HepG2 (cell line): Measurements from ENCODE around the gene PYY. TPM values are rescaled to one million over a fixed set of nuclear protein-coding genes. Genes with fewer than 3 reads are reported as not detected.

Experiments
- ATAC-seq: fragments of 200-7000 bp; cut with Tn5 transposase; 3 replicates; pipeline ENCODE4 v1.9.1; 2020; ENCODE audit warnings: mild to moderate bottlenecking, moderate library complexity
- BruUV-seq: library from RNA; stranded (reverse); fragments of 400-500 nt; replicated peaks from 2 replicates; lab custom pipeline; 2021; lab: Mats Ljungman, UMichigan
- CTCF ChIA-PET: fragments of 300-600 bp; formaldehyde crosslinking; extraction: SDS; loops from one replicate; lab custom pipeline; 2021; ENCODE audit warnings: low total read pairs, inconsistent platforms, low intra/inter-chr PET ratio; lab: Yijun Ruan, JAX
- POLR2A ChIA-PET: fragments of 350-600 bp; sonication (Branson Sonifier 250); formaldehyde crosslinking; loops from one replicate; lab custom pipeline; 2020; ENCODE audit warnings: antibody characterized with exemption, inconsistent platforms; lab: Yijun Ruan, JAX
- DNase-seq: peaks from one replicate; pipeline ENCODE4 v3.0.0-alpha.2; 2015; ENCODE audit warnings: low spot score
- FAIRE-seq: peaks from 3 replicates; lab custom pipeline; 2011; peaks lifted over from hg19 to GRCh38; lab: Jason Lieb, UNC
- H2AFZ ChIP-seq: one replicate; pipeline ENCODE4 v1.6.1; 2011; ENCODE audit warnings: low read length, inconsistent platforms
- H3K27ac ChIP-seq: fragments of 300-600 bp; 3 replicates; pipeline ENCODE4 v1.8.0; 2011; ENCODE audit warnings: mixed run types, mild to moderate bottlenecking, mixed read lengths, low read length, inconsistent platforms; ENCODE audit not compliant: insufficient read depth; ENCODE audit errors: extremely low read length
- H3K27me3 ChIP-seq, 2 experiments: fragments of 200-600 bp in 1 of 2; 2 replicates in 1 of 2; 3 replicates in 1 of 2; pipeline versions ENCODE4 v1.6.0 to v1.8.0; 2011; ENCODE audit warnings: low read length in 2 of 2, mild to moderate bottlenecking in 2 of 2, moderate library complexity in 2 of 2, inconsistent platforms in 1 of 2; ENCODE audit not compliant: insufficient read depth in 2 of 2, control insufficient read depth in 1 of 2
- H3K36me3 ChIP-seq, 2 experiments: fragments of 200-600 bp in 1 of 2; replicated peaks in 1 of 2; 2 replicates in 1 of 2; 3 replicates in 1 of 2; pipeline versions ENCODE4 v1.5.1 to v1.8.0; 2011; ENCODE audit warnings: low read length in 2 of 2, inconsistent platforms in 1 of 2; ENCODE audit not compliant: insufficient read depth in 2 of 2, control insufficient read depth in 1 of 2
- H3K4me1 ChIP-seq: 2 replicates; pipeline ENCODE4 v1.5.1; 2012; ENCODE audit warnings: low read length, inconsistent platforms; ENCODE audit not compliant: insufficient read depth
- H3K4me2 ChIP-seq: 2 replicates; pipeline ENCODE4 v1.6.0; 2011; ENCODE audit warnings: low read depth, low read length, inconsistent platforms
- H3K4me3 ChIP-seq, 3 experiments: fragments of 200-600 bp in 1 of 3; sonication (generic), shearing (Covaris generic) in 1 of 3; replicated peaks in 1 of 3; 2 replicates each; pipeline ENCODE4 v1.5.1; 2011 to 2016; ENCODE audit warnings: low read length in 3 of 3, inconsistent platforms in 2 of 3, low read depth in 2 of 3, mild to moderate bottlenecking in 2 of 3, control low read depth in 1 of 3, mixed read lengths in 1 of 3; ENCODE audit not compliant: insufficient read depth in 1 of 3
- H3K79me2 ChIP-seq: one replicate; pipeline ENCODE4 v1.6.1; 2011; ENCODE audit warnings: low read length, inconsistent platforms; ENCODE audit not compliant: insufficient read depth
- H3K9ac ChIP-seq: 2 replicates; pipeline ENCODE4 v1.6.0; 2011; ENCODE audit warnings: mild to moderate bottlenecking, low read depth, low read length, inconsistent platforms; ENCODE audit not compliant: insufficient read depth
- H3K9me3 ChIP-seq: 2 replicates; pipeline ENCODE4 v1.5.1; 2012; ENCODE audit warnings: mild to moderate bottlenecking, low read length
- H4K20me1 ChIP-seq: 2 replicates; pipeline ENCODE4 v1.6.0; 2011; ENCODE audit warnings: inconsistent platforms, mild to moderate bottlenecking, low read length, moderate library complexity; ENCODE audit not compliant: insufficient read depth
- HIVEP1 ChIP-seq: sonication (generic); formaldehyde crosslinking; IDR thresholded peaks from 2 replicates; pipeline ENCODE4 v1.4.0; 2020; ENCODE audit warnings: mild to moderate bottlenecking, missing genetic modification reagents
- IRX3 ChIP-seq: sonication (generic); formaldehyde crosslinking; IDR thresholded peaks from 2 replicates; pipeline ENCODE4 v1.8.1; 2023; ENCODE audit warnings: mild to moderate bottlenecking, low read depth, missing genetic modification reagents, borderline replicate concordance
- MEF2D ChIP-seq: sonication (generic); formaldehyde crosslinking; IDR thresholded peaks from 2 replicates; pipeline ENCODE4 v1.5.1; 2020; ENCODE audit warnings: mild to moderate bottlenecking, missing genetic modification reagents
- PLRG1 ChIP-seq: fragments of 450-650 bp; conservative IDR thresholded peaks from 2 replicates; pipeline ENCODE4 v1.6.1; 2016
- SRSF1 ChIP-seq: fragments of 200-400 bp; formaldehyde crosslinking; optimal IDR thresholded peaks from 2 replicates; pipeline ENCODE3; 2017; ENCODE audit warnings: mild to moderate bottlenecking, low read depth, low read length, moderate library complexity
- ZNF180 ChIP-seq: sonication (generic); formaldehyde crosslinking; IDR thresholded peaks from 2 replicates; pipeline ENCODE4 v1.4.0; 2020; ENCODE audit warnings: low read depth, missing genetic modification reagents, borderline replicate concordance
- WGBS: methylation state at CpG from one replicate; pipeline ENCODE4 v1.1.6; 2017; ENCODE audit warnings: low lambda C conversion rate; 5-methylcytosine and 5-hydroxymethylcytosine counted together
- in situ Hi-C: cut with HindIII; loops from 2 replicates; pipeline ENCODE4 v1.10.0; 2017; ENCODE audit warnings: low pct_unique_long_range_greater_than_20kb; ENCODE audit not compliant: extremely low pct_ligation_motif_present
- intact Hi-C: fragments of 100-400 bp; cut with micrococcal nuclease; formaldehyde crosslinking; loops from one replicate; pipeline ENCODE4 v1.10.0; 2022; ENCODE audit not compliant: unreplicated experiment
- polyA plus RNA-seq, 8 experiments: library from polyadenylated mRNA; depleted of rRNA in 3 of 8; stranded (reverse) in 7 of 8; unstranded in 1 of 8; fragments of >200 nt; fragmentation: Illumina TruSeq in 4 of 8; extraction: Trizol in 4 of 8; gene quantifications; 2 replicates each; pipeline versions ENCODE4 v1.2.1 to v1.2.3, GENCODE V29; 2011 to 2016; ENCODE audit warnings: low read depth in 4 of 8, missing spikeins in 1 of 8, mixed read lengths in 1 of 8; ENCODE audit not compliant: insufficient read depth in 1 of 8
- total RNA-seq, 5 experiments: library from RNA; depleted of rRNA; stranded (reverse); fragments of >200 nt; fragmentation: Illumina TruSeq; extraction: Trizol; gene quantifications; 2 replicates each; pipeline ENCODE4 v1.2.3, GENCODE V29; 2016; ENCODE audit warnings: low read depth in 1 of 5
- TF ChIP-seq, protein P1 (sequence below): IDR thresholded peaks from 2 replicates; pipeline ENCODE4 v1.6.1; 2012; ENCODE audit warnings: low read length, improper control_type of control experiment
- TF ChIP-seq, protein P2 (sequence below): sonication (generic); formaldehyde crosslinking; IDR thresholded peaks from 2 replicates; pipeline ENCODE4 v1.5.1; 2020; ENCODE audit warnings: mild to moderate bottlenecking, missing genetic modification reagents, borderline replicate concordance
- TF ChIP-seq, protein P3 (sequence below): sonication (generic); formaldehyde crosslinking; IDR thresholded peaks from 2 replicates; pipeline ENCODE4; 2020; ENCODE audit warnings: missing genetic modification reagents, mild to moderate bottlenecking, borderline replicate concordance
- TF ChIP-seq, protein P4 (sequence below): sonication (generic); formaldehyde crosslinking; IDR thresholded peaks from 2 replicates; pipeline ENCODE4 v1.5.1; 2020; ENCODE audit warnings: mild to moderate bottlenecking, missing genetic modification reagents, moderate library complexity

The PYY gene
- total and polyA plus RNA-seq, 2 of the 13 experiments (the other 11 are each of a cell fraction or from before 2014, with no cell fraction given): 0.25 TPM; not detected in 1

DNA sequence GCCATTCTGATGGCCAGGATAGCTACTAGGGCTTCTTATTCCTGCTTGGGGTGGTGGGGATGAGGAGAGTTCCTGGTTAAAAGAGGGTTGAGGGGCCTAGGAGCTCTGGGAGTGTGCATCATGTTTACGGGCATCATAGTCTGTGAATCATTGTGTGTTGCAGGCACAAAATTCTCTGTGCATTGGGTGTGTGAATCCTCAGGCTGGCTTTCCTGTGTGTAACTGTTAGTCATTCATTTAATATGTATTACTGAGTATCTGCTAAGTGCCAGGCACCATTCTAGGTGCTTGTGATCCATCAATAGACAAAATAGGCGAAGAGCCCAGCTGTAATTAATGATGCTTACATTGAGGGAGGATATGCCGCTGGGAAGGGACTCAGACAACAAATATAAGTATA is 17.3 kb downstream of the PYY start:
- H3K4me3 ChIP-seq: no peak overlapping the region
- H3K27ac ChIP-seq: no peak overlapping the region
- no peaks in the 10 kb centered on the region for H4K20me1 ChIP-seq
- in situ Hi-C loops: no loop called here
- peaks cover 16% of the 10 kb centered on the region for H3K4me1 ChIP-seq
- BruUV-seq: no TSS peak
- ChIA-PET CTCF (no interaction called here), POLR2A (no interaction called here)
- no peak overlapping the region for H3K9ac ChIP-seq
- H3K27me3 ChIP-seq: peaks cover 9 to 63% of the 10 kb centered on the region in 2 experiments
- H3K9me3 ChIP-seq: no peaks in the 10 kb centered on the region
- ATAC-seq (no peak), FAIRE-seq (no peak), DNase-seq (no peak)
- H2AFZ ChIP-seq: no peak overlapping the region
- no peaks in the 10 kb centered on the region for H3K36me3 ChIP-seq
- H3K4me2 ChIP-seq: no peak overlapping the region
- 64% methylated on average over 3 of the region's 3 CpGs for WGBS
- intact Hi-C loops: no loop called here
- H3K79me2 ChIP-seq: no peaks in the 10 kb centered on the region
- TF ChIP-seq IRX3 (CRISPR knock-in tag) (no peak), HIVEP1 (no peak), PLRG1 (no peak), ZNF180 (no peak), SRSF1 (no peak), MEF2D (CRISPR knock-in tag) (no peak)
- TF ChIP-seq, protein P1, sequence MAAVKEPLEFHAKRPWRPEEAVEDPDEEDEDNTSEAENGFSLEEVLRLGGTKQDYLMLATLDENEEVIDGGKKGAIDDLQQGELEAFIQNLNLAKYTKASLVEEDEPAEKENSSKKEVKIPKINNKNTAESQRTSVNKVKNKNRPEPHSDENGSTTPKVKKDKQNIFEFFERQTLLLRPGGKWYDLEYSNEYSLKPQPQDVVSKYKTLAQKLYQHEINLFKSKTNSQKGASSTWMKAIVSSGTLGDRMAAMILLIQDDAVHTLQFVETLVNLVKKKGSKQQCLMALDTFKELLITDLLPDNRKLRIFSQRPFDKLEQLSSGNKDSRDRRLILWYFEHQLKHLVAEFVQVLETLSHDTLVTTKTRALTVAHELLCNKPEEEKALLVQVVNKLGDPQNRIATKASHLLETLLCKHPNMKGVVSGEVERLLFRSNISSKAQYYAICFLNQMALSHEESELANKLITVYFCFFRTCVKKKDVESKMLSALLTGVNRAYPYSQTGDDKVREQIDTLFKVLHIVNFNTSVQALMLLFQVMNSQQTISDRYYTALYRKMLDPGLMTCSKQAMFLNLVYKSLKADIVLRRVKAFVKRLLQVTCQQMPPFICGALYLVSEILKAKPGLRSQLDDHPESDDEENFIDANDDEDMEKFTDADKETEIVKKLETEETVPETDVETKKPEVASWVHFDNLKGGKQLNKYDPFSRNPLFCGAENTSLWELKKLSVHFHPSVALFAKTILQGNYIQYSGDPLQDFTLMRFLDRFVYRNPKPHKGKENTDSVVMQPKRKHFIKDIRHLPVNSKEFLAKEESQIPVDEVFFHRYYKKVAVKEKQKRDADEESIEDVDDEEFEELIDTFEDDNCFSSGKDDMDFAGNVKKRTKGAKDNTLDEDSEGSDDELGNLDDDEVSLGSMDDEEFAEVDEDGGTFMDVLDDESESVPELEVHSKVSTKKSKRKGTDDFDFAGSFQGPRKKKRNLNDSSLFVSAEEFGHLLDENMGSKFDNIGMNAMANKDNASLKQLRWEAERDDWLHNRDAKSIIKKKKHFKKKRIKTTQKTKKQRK: no peak
- TF ChIP-seq, protein P2, sequence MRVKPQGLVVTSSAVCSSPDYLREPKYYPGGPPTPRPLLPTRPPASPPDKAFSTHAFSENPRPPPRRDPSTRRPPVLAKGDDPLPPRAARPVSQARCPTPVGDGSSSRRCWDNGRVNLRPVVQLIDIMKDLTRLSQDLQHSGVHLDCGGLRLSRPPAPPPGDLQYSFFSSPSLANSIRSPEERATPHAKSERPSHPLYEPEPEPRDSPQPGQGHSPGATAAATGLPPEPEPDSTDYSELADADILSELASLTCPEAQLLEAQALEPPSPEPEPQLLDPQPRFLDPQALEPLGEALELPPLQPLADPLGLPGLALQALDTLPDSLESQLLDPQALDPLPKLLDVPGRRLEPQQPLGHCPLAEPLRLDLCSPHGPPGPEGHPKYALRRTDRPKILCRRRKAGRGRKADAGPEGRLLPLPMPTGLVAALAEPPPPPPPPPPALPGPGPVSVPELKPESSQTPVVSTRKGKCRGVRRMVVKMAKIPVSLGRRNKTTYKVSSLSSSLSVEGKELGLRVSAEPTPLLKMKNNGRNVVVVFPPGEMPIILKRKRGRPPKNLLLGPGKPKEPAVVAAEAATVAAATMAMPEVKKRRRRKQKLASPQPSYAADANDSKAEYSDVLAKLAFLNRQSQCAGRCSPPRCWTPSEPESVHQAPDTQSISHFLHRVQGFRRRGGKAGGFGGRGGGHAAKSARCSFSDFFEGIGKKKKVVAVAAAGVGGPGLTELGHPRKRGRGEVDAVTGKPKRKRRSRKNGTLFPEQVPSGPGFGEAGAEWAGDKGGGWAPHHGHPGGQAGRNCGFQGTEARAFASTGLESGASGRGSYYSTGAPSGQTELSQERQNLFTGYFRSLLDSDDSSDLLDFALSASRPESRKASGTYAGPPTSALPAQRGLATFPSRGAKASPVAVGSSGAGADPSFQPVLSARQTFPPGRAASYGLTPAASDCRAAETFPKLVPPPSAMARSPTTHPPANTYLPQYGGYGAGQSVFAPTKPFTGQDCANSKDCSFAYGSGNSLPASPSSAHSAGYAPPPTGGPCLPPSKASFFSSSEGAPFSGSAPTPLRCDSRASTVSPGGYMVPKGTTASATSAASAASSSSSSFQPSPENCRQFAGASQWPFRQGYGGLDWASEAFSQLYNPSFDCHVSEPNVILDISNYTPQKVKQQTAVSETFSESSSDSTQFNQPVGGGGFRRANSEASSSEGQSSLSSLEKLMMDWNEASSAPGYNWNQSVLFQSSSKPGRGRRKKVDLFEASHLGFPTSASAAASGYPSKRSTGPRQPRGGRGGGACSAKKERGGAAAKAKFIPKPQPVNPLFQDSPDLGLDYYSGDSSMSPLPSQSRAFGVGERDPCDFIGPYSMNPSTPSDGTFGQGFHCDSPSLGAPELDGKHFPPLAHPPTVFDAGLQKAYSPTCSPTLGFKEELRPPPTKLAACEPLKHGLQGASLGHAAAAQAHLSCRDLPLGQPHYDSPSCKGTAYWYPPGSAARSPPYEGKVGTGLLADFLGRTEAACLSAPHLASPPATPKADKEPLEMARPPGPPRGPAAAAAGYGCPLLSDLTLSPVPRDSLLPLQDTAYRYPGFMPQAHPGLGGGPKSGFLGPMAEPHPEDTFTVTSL (CRISPR knock-in tag): no peak
- TF ChIP-seq, protein P3, sequence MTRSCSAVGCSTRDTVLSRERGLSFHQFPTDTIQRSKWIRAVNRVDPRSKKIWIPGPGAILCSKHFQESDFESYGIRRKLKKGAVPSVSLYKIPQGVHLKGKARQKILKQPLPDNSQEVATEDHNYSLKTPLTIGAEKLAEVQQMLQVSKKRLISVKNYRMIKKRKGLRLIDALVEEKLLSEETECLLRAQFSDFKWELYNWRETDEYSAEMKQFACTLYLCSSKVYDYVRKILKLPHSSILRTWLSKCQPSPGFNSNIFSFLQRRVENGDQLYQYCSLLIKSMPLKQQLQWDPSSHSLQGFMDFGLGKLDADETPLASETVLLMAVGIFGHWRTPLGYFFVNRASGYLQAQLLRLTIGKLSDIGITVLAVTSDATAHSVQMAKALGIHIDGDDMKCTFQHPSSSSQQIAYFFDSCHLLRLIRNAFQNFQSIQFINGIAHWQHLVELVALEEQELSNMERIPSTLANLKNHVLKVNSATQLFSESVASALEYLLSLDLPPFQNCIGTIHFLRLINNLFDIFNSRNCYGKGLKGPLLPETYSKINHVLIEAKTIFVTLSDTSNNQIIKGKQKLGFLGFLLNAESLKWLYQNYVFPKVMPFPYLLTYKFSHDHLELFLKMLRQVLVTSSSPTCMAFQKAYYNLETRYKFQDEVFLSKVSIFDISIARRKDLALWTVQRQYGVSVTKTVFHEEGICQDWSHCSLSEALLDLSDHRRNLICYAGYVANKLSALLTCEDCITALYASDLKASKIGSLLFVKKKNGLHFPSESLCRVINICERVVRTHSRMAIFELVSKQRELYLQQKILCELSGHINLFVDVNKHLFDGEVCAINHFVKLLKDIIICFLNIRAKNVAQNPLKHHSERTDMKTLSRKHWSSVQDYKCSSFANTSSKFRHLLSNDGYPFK (CRISPR knock-in tag): no peak
- TF ChIP-seq, protein P4, sequence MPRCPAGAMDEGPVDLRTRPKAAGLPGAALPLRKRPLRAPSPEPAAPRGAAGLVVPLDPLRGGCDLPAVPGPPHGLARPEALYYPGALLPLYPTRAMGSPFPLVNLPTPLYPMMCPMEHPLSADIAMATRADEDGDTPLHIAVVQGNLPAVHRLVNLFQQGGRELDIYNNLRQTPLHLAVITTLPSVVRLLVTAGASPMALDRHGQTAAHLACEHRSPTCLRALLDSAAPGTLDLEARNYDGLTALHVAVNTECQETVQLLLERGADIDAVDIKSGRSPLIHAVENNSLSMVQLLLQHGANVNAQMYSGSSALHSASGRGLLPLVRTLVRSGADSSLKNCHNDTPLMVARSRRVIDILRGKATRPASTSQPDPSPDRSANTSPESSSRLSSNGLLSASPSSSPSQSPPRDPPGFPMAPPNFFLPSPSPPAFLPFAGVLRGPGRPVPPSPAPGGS (CRISPR knock-in tag): no peak
